GM12878 (cell line): ENCODE data around the gene RAB34. TPM values are rescaled to one million over a fixed set of nuclear protein-coding genes. Genes with fewer than 3 reads are reported as not detected.

Source experiments
- ATAC-seq: fragments of 200-7000 bp; cut with Tn5 transposase; 3 replicates; pipeline ENCODE4 v1.9.1; 2020; ENCODE audit warnings: mild to moderate bottlenecking, moderate library complexity
- Bru-seq: library from RNA; stranded (reverse); fragments of 400-500 nt; gene quantifications from one replicate; lab custom pipeline; 2021; lab: Mats Ljungman, UMichigan
- BruChase-seq, 2 experiments: library from RNA; stranded (reverse); fragments of 400-500 nt; gene quantifications; one replicate each; lab custom pipeline; 2021; lab: Mats Ljungman, UMichigan
- BruUV-seq: library from RNA; stranded (reverse); fragments of 400-500 nt; replicated peaks from 2 replicates; lab custom pipeline; 2021; lab: Mats Ljungman, UMichigan
- CTCF ChIA-PET: fragments of 300-600 bp; sonication (Branson Sonifier 250); formaldehyde crosslinking; extraction: SDS; loops from one replicate; lab custom pipeline; 2021; ENCODE audit warnings: inconsistent platforms; lab: Yijun Ruan, JAX
- POLR2A ChIA-PET: fragments of 350-600 bp; formaldehyde crosslinking; extraction: SDS; loops from one replicate; lab custom pipeline; 2021; ENCODE audit warnings: inconsistent platforms; lab: Charles Lee
- RAD21 ChIA-PET: fragments of 300-600 bp; sonication (Branson Sonifier 250); formaldehyde crosslinking; loops from one replicate; lab custom pipeline; 2023; ENCODE audit warnings: antibody characterized with exemption; ENCODE audit not compliant: unreplicated experiment; lab: Charles Lee
- SMC1A ChIA-PET: fragments of 300-600 bp; sonication (Branson Sonifier 250); formaldehyde crosslinking; loops from one replicate; lab custom pipeline; 2023; ENCODE audit not compliant: unreplicated experiment, uncharacterized antibody; lab: Charles Lee
- DNase-seq: peaks from one replicate; pipeline ENCODE4 v3.0.0-alpha.2; 2011; ENCODE audit warnings: low read depth, low spot score
- FAIRE-seq: peaks from 3 replicates; lab custom pipeline; 2011; peaks lifted over from hg19 to GRCh38; lab: Jason Lieb, UNC
- H2AFZ ChIP-seq: 2 replicates; pipeline ENCODE4 v1.6.0; 2011; ENCODE audit warnings: low read depth, low read length, control low read depth; ENCODE audit not compliant: control insufficient read depth
- H3K27ac ChIP-seq: 2 replicates; pipeline ENCODE4 v1.5.1; 2011; ENCODE audit warnings: control low read depth; ENCODE audit not compliant: control insufficient read depth, insufficient read depth
- H3K27me3 ChIP-seq, 2 experiments: replicated peaks in 1 of 2; 2 replicates each; pipeline versions ENCODE4 v1.6.0 to v1.6.1; 2011; ENCODE audit warnings: low read length in 1 of 2; ENCODE audit not compliant: control insufficient read depth in 2 of 2, insufficient read depth in 2 of 2
- H3K36me3 ChIP-seq, 2 experiments: 2 replicates each; pipeline ENCODE4 v1.5.1; 2011; ENCODE audit warnings: low read length in 1 of 2; ENCODE audit not compliant: control insufficient read depth in 2 of 2, insufficient read depth in 2 of 2
- H3K4me1 ChIP-seq: 2 replicates; pipeline ENCODE4 v1.6.1; 2011; ENCODE audit warnings: mild to moderate bottlenecking, low read length, moderate library complexity, mixed read lengths; ENCODE audit not compliant: control insufficient read depth, insufficient read depth
- H3K4me2 ChIP-seq: 2 replicates; pipeline ENCODE4 v1.6.0; 2011; ENCODE audit warnings: control low read depth; ENCODE audit not compliant: control insufficient read depth, insufficient read depth
- H3K4me3 ChIP-seq: fragments of 200-600 bp; sonication (generic); 2 replicates; pipeline ENCODE4 v1.5.1; 2016
- H3K79me2 ChIP-seq: 2 replicates; pipeline ENCODE4 v1.6.0; 2011; ENCODE audit warnings: low read length; ENCODE audit not compliant: control insufficient read depth, insufficient read depth
- H3K9ac ChIP-seq: 2 replicates; pipeline ENCODE4 v1.8.0; 2011; ENCODE audit warnings: low read length, control low read depth, mixed read lengths; ENCODE audit not compliant: control insufficient read depth, insufficient read depth
- H3K9me3 ChIP-seq: replicated peaks from 3 replicates; pipeline ENCODE4 v1.5.1; 2011; ENCODE audit warnings: mild to moderate bottlenecking, low read length; ENCODE audit not compliant: control insufficient read depth, insufficient read depth
- H4K20me1 ChIP-seq: 2 replicates; pipeline ENCODE4 v1.6.0; 2011; ENCODE audit not compliant: control insufficient read depth, insufficient read depth
- CTCF ChIP-seq, 3 experiments: IDR thresholded peaks in 2 of 3; conservative IDR thresholded peaks in 1 of 3; 2 replicates each; pipeline ENCODE4 v1.5.1; 2011; ENCODE audit warnings: low read depth in 3 of 3, low read length in 3 of 3, mild to moderate bottlenecking in 3 of 3, control low read depth in 2 of 3, moderate library complexity in 2 of 3, inconsistent platforms in 1 of 3, mixed read lengths in 1 of 3; ENCODE audit not compliant: control insufficient read depth in 2 of 3, insufficient read depth in 1 of 3; ENCODE audit errors: extremely low read depth in 1 of 3
- ELK1 ChIP-seq: IDR thresholded peaks from 2 replicates; pipeline ENCODE4 v1.6.1; 2012; ENCODE audit warnings: low read depth, low read length, improper control_type of control experiment
- POLR2A ChIP-seq: IDR thresholded peaks from 2 replicates; pipeline ENCODE4 v1.6.1; 2011; ENCODE audit warnings: low read depth, mild to moderate bottlenecking, low read length
- WRNIP1 ChIP-seq: IDR thresholded peaks from 2 replicates; pipeline ENCODE4 v1.6.1; 2011; ENCODE audit warnings: low read depth, low read length, improper control_type of control experiment, borderline replicate concordance
- YY1 ChIP-seq: IDR thresholded peaks from 2 replicates; pipeline ENCODE4 v1.6.1; 2011; ENCODE audit warnings: low read depth, mild to moderate bottlenecking, low read length
- WGBS: methylation state at CpG from one replicate; pipeline ENCODE4 v1.1.6; 2016; ENCODE audit warnings: low lambda C conversion rate; ENCODE audit not compliant: insufficient replicate concordance, insufficient coverage; ENCODE audit errors: missing lambda C conversion rate; 5-methylcytosine and 5-hydroxymethylcytosine counted together
- in situ Hi-C: fragments of 300-500 bp; cut with MboI; formaldehyde crosslinking; loops from 9 replicates; pipeline ENCODE4 v1.14.3; 2018; ENCODE audit warnings: mixed read lengths
- intact Hi-C: fragments of 100-400 bp; cut with micrococcal nuclease; formaldehyde crosslinking; loops from one replicate; pipeline ENCODE4 v1.14.2; 2022; ENCODE audit not compliant: unreplicated experiment
- long read RNA-seq, 2 experiments: library from polyadenylated mRNA; unstranded; transcript quantifications; one replicate each; pipeline ENCODE4 v2.0.0, GENCODE V29; 2019 to 2020
- polyA minus RNA-seq, 3 experiments: library from RNA; depleted of rRNA, polyadenylated mRNA; stranded (reverse); fragments of >200 nt; gene quantifications; 2 replicates each; pipeline ENCODE4 v1.2.3, GENCODE V29; 2011
- polyA plus RNA-seq, 11 experiments: library from polyadenylated mRNA; depleted of rRNA in 4 of 11; unstranded in 6 of 11; stranded (reverse) in 5 of 11; fragments of >200 nt; fragmentation: Nextera tagmentation in 4 of 11; fragmentation: Illumina TruSeq in 1 of 11; extraction: Ambion mirVana in 4 of 11; extraction: Trizol in 1 of 11; gene quantifications; 1 replicate in 1 of 11; 2 replicates in 10 of 11; pipeline versions ENCODE4 v1.2.1 to v1.2.3, GENCODE V29; 2011 to 2016; ENCODE audit warnings: inconsistent platforms in 2 of 11, missing spikeins in 2 of 11, low read depth in 1 of 11
- total RNA-seq, 4 experiments: library from RNA; depleted of rRNA in 3 of 4; stranded (reverse); fragments of >200 nt in 3 of 4; fragmentation: Illumina TruSeq in 1 of 4; extraction: Trizol in 1 of 4; gene quantifications; 2 replicates each; pipeline versions ENCODE4 v1.2.1 to v1.2.3, GENCODE V29; 2013 to 2021

RAB34 gene
- total RNA-seq (2013; cell fraction: nucleolus; rRNA removed) = 10.7 and 13.3 TPM in 2 replicates
- total RNA-seq (2014; rRNA removed) (40.2 and 46.4 TPM in 2 replicates), total RNA-seq (2014; rRNA removed; fragmentation: Illumina TruSeq; extraction: Trizol) (24.2 and 26.9 TPM in 2 replicates), total RNA-seq (2021) (28.8 and 33.0 TPM in 2 replicates), polyA plus RNA-seq (2011; rRNA removed) (0.16 and 0.37 TPM in 2 replicates), polyA plus RNA-seq (2014; fragmentation: Illumina TruSeq; extraction: Trizol) (35.7 and 39.0 TPM in 2 replicates), polyA plus RNA-seq (2014; fragmentation: Nextera tagmentation; extraction: Ambion mirVana) (10 to 100 TPM; 14.4 to 32.6 TPM), polyA plus RNA-seq (2014; rRNA removed) (37.5 and 47.7 TPM in 2 replicates), polyA plus RNA-seq (2016; fragmentation: Nextera tagmentation; extraction: Ambion mirVana) (10 to 100 TPM; 30.9 to 37.4 TPM), polyA minus RNA-seq (2011; rRNA and poly(A)+ RNA removed) (not detected in 2 replicates), Bru-seq, nascent RNA (percentile 56 among the genes with signal in this experiment), BruChase-seq, experiment 1, labeled RNA remaining after a 6-hour chase (percentile 62 among the genes with signal in this experiment), BruChase-seq, experiment 2, labeled RNA remaining after a 2-hour chase (percentile 60 among the genes with signal in this experiment)
- polyA plus RNA-seq (2011; ENCODE audit: low read depth) = 16.5 TPM
- 0.23 and 0.31 TPM in 2 replicates for polyA plus RNA-seq (2011; cell fraction: cytosol; rRNA removed)
- polyA plus RNA-seq (2011; cell fraction: nucleus; rRNA removed) = 0.69 and 0.75 TPM in 2 replicates
- polyA plus RNA-seq (2012) = 13.1 and 17.7 TPM in 2 replicates
- polyA minus RNA-seq (2011; cell fraction: cytosol; rRNA and poly(A)+ RNA removed) = 4.1 and 4.9 TPM in 2 replicates
- polyA minus RNA-seq (2011; cell fraction: nucleus; rRNA and poly(A)+ RNA removed) = 0.48 and 0.86 TPM in 2 replicates
- long read RNA-seq, experiment 1, partial matches to known transcripts = 2 of 8 reads
- long read RNA-seq, experiment 1, other reads (novel, unspliced or antisense) = 2 of 8 reads
- long read RNA-seq, experiment 2, transcript RAB34-210 (11 exons, 863 nt) = minor isoform, 7 of 32 reads
- long read RNA-seq, experiment 2, transcript RAB34-201 (11 exons, 1,592 nt) = major isoform, 9 of 32 reads
- long read RNA-seq, experiment 2, partial matches to known transcripts = 2 of 32 reads
- long read RNA-seq, experiment 2, other reads (novel, unspliced or antisense) = 13 of 32 reads

GRCh38 chr17:28717578-28718332 is at the start of gene RAB34:
TSS of gene RAB34 (minus strand) at chr17:28717868. CDS start at chr17:28717266, 602 bp downstream.
- ChIA-PET POLR2A (no interaction called here), CTCF (no interaction called here), SMC1A (no interaction called here), RAD21 (no interaction called here)
- intact Hi-C loops = loop anchor here (5.0 to 10.0 kb wide), 2 partner anchors 55 to 163 kb away; partner anchors contain the start of genes SDF2, SUPT6H and UNC119
- peak within 1 kb of the TSS; percentile 83 for H3K4me2 ChIP-seq
- TF ChIP-seq ELK1 = no peak
- TF ChIP-seq POLR2A = peak; percentile 11; the same call in 1 of the 2 replicates
- TF ChIP-seq YY1 = 0 out of 2 replicates have a peak, but pooled peaks have one; percentile 10
- no peak for TF ChIP-seq WRNIP1
- TF ChIP-seq CTCF (IDR thresholded peaks at IDR 0.05 in 2 of 3, conservative IDR thresholded peaks at IDR 0.05 in 1 of 3; ENCODE audit: control insufficient read depth in 2 of 3, extremely low read depth in 1 of 3, insufficient read depth in 1 of 3, low read depth in 3 of 3, low read length in 3 of 3) = peak in 2 of 3 experiments; percentile 15 to 32; a peak in 2 of 6 replicates
- peak within 1 kb of the TSS; percentile 39 for H3K27ac ChIP-seq
- BruUV-seq = no TSS peak
- H3K9ac ChIP-seq = peak within 1 kb of the TSS; percentile 64
- in situ Hi-C loops = no loop called here
- peaks cover 6% of the 10 kb centered on the region in 2 experiments; a peak in 3 of 4 replicates for H3K36me3 ChIP-seq
- H3K4me1 ChIP-seq = peaks cover 11% of the 10 kb centered on the region
- no peaks in the 10 kb centered on the region for H4K20me1 ChIP-seq
- H3K27me3 ChIP-seq = no peaks in the 10 kb centered on the region
- H3K4me3 ChIP-seq = peak within 1 kb of the TSS; percentile 55
- ATAC-seq (peak; percentile 31), DNase-seq (no peak), FAIRE-seq (no peak)
- 11% methylated on average over 40 of the region's 60 CpGs for WGBS
- H3K9me3 ChIP-seq = no peaks in the 10 kb centered on the region
- H2AFZ ChIP-seq = peak within 1 kb of the TSS; percentile 62
- H3K79me2 ChIP-seq = peaks cover 34% of the 10 kb centered on the region
